Keratinocyte (primary cell): ENCODE data around the gene RFX2.

Experiments
- CTCF ChIP-seq, 3 experiments: IDR thresholded peaks in 1 of 3; conservative IDR thresholded peaks in 1 of 3; optimal IDR thresholded peaks in 1 of 3; 2 replicates in 2 of 3; 3 replicates in 1 of 3; pipeline versions ENCODE3 to v1.5.1; 2011; ENCODE audit warnings: low read length in 3 of 3, mild to moderate bottlenecking in 3 of 3, moderate library complexity in 2 of 3, control low read depth in 1 of 3, inconsistent platforms in 1 of 3; ENCODE audit not compliant: insufficient read depth in 2 of 3; ENCODE audit errors: extremely low read depth in 1 of 3
- EZH2 ChIP-seq: IDR thresholded peaks from one replicate; pipeline ENCODE4 v1.6.1; 2012; ENCODE audit warnings: inconsistent platforms, mild to moderate bottlenecking, low read length, moderate library complexity

GRCh38 chr19:6003976-6004375 is 106.3 kb downstream of the RFX2 start:
- no peak for TF ChIP-seq CTCF (optimal IDR thresholded peaks at IDR 0.05 in 1 of 3, IDR thresholded peaks at IDR 0.05 in 1 of 3, conservative IDR thresholded peaks at IDR 0.05 in 1 of 3; ENCODE audit: extremely low read depth in 1 of 3, insufficient read depth in 2 of 3, low read length in 3 of 3)
- no peak for TF ChIP-seq EZH2
